GM12878 (cell line): ENCODE measurements around the gene ANXA4. TPM values are rescaled to one million over a fixed set of nuclear protein-coding genes. Genes with fewer than 3 reads are reported as not detected.

ENCODE experiments used
- BCL11A ChIP-seq: IDR thresholded peaks from 2 replicates; pipeline ENCODE4 v1.6.1; 2011; ENCODE audit warnings: low read depth, low read length
- BRCA1 ChIP-seq: IDR thresholded peaks from 2 replicates; pipeline ENCODE4 v1.6.1; 2011; ENCODE audit warnings: low read depth, low read length, improper control_type of control experiment
- MXI1 ChIP-seq: fragments of 150-350 bp; IDR thresholded peaks from 2 replicates; pipeline ENCODE4 v1.6.1; 2011; ENCODE audit warnings: low read depth, mild to moderate bottlenecking, inconsistent platforms, low read length, improper control_type of control experiment
- SMAD5 ChIP-seq: IDR thresholded peaks from 2 replicates; pipeline ENCODE4 v1.6.1; 2016; ENCODE audit warnings: antibody characterized with exemption, low read depth
- SMC3 ChIP-seq: IDR thresholded peaks from 2 replicates; pipeline ENCODE4 v1.6.1; 2011; ENCODE audit warnings: low read length, improper control_type of control experiment, borderline replicate concordance
- TCF12 ChIP-seq: IDR thresholded peaks from 2 replicates; pipeline ENCODE4 v1.6.1; 2011; ENCODE audit warnings: low read depth, mild to moderate bottlenecking, low read length
- polyA plus RNA-seq, 11 experiments: library from polyadenylated mRNA; depleted of rRNA in 4 of 11; unstranded in 6 of 11; stranded (reverse) in 5 of 11; fragments of >200 nt; fragmentation: Nextera tagmentation in 4 of 11; fragmentation: Illumina TruSeq in 1 of 11; extraction: Ambion mirVana in 4 of 11; extraction: Trizol in 1 of 11; gene quantifications; 1 replicate in 1 of 11; 2 replicates in 10 of 11; pipeline versions ENCODE4 v1.2.1 to v1.2.3, GENCODE V29; 2011 to 2016; ENCODE audit warnings: inconsistent platforms in 2 of 11, missing spikeins in 2 of 11, low read depth in 1 of 11
- total RNA-seq, 4 experiments: library from RNA; depleted of rRNA in 3 of 4; stranded (reverse); fragments of >200 nt in 3 of 4; fragmentation: Illumina TruSeq in 1 of 4; extraction: Trizol in 1 of 4; gene quantifications; 2 replicates each; pipeline versions ENCODE4 v1.2.1 to v1.2.3, GENCODE V29; 2013 to 2021
- TF ChIP-seq, protein P1 (sequence below): fragments of 450-650 bp; IDR thresholded peaks from 2 replicates; pipeline ENCODE4 v1.6.1; 2017; ENCODE audit warnings: mild to moderate bottlenecking, moderate library complexity
- TF ChIP-seq, protein P2 (sequence below): fragments of 150-350 bp; IDR thresholded peaks from 2 replicates; pipeline ENCODE4 v1.6.1; 2014; ENCODE audit warnings: mild to moderate bottlenecking, low read depth, low read length

Gene ANXA4
- total and polyA plus RNA-seq, 10 of the 15 experiments (the other 5 are each of a cell fraction or from before 2014, with no cell fraction given) = 16.3 to 97.2 (median 71.0) TPM

DNA sequence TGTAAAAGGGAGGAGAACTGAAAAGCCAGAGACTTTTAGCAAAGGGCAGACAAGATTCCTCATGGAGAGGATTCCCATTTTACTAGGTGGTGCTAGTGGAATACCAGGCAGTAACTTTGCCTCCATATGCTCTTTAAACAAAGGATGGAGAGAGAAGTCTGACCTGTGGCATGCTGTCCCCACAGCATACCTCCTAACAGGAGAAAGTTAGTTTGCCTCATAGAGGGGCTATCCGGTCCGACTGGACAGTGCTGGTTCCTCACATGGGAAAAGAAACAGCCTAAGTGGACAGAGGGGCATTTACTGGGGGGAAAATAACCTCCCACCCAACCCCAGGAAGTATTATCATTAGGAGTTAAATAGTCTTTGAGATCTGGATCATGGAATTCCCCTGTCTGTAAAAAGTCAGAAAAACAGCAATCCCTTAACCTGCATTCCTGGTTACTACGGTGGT lies 55.9 kb downstream of the ANXA4 start (continued):
- TF ChIP-seq, protein P1, sequence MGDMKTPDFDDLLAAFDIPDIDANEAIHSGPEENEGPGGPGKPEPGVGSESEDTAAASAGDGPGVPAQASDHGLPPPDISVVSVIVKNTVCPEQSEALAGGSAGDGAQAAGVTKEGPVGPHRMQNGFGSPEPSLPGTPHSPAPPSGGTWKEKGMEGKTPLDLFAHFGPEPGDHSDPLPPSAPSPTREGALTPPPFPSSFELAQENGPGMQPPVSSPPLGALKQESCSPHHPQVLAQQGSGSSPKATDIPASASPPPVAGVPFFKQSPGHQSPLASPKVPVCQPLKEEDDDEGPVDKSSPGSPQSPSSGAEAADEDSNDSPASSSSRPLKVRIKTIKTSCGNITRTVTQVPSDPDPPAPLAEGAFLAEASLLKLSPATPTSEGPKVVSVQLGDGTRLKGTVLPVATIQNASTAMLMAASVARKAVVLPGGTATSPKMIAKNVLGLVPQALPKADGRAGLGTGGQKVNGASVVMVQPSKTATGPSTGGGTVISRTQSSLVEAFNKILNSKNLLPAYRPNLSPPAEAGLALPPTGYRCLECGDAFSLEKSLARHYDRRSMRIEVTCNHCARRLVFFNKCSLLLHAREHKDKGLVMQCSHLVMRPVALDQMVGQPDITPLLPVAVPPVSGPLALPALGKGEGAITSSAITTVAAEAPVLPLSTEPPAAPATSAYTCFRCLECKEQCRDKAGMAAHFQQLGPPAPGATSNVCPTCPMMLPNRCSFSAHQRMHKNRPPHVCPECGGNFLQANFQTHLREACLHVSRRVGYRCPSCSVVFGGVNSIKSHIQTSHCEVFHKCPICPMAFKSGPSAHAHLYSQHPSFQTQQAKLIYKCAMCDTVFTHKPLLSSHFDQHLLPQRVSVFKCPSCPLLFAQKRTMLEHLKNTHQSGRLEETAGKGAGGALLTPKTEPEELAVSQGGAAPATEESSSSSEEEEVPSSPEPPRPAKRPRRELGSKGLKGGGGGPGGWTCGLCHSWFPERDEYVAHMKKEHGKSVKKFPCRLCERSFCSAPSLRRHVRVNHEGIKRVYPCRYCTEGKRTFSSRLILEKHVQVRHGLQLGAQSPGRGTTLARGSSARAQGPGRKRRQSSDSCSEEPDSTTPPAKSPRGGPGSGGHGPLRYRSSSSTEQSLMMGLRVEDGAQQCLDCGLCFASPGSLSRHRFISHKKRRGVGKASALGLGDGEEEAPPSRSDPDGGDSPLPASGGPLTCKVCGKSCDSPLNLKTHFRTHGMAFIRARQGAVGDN = no peak
- TF ChIP-seq MXI1 (no peak), BRCA1 (no peak), SMC3 (no peak), SMAD5 (no peak), TCF12 (no peak), BCL11A (no peak)
- TF ChIP-seq, protein P2, sequence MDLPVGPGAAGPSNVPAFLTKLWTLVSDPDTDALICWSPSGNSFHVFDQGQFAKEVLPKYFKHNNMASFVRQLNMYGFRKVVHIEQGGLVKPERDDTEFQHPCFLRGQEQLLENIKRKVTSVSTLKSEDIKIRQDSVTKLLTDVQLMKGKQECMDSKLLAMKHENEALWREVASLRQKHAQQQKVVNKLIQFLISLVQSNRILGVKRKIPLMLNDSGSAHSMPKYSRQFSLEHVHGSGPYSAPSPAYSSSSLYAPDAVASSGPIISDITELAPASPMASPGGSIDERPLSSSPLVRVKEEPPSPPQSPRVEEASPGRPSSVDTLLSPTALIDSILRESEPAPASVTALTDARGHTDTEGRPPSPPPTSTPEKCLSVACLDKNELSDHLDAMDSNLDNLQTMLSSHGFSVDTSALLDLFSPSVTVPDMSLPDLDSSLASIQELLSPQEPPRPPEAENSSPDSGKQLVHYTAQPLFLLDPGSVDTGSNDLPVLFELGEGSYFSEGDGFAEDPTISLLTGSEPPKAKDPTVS = no peak
